ENCODE measurements around the gene FBXO38.

FBXO38 gene

GRCh38 chr5:148482697-148483462 is 99.1 kb downstream of the FBXO38 start:
- no peak for DNase-seq

- no peak for DNase-seq
Measured at GRCh38 chr5:148483750-148484149, 100.0 kb downstream of the FBXO38 start.

GRCh38 chr5:148484651-148485050 is 100.9 kb downstream of the FBXO38 start:
- DNase-seq, result no peak

- no peak for DNase-seq
Measured at GRCh38 chr5:148486456-148486855, 102.7 kb downstream of the FBXO38 start.

GRCh38 chr5:148488757-148489156 is 105.0 kb downstream of the FBXO38 start:
- DNase-seq, result no peak

- no peak for DNase-seq
Measured at GRCh38 chr5:148491015-148491792, 107.4 kb downstream of the FBXO38 start.

- DNase-seq, result no peak
Measured at GRCh38 chr5:148491793-148492184, 108.0 kb downstream of the FBXO38 start.

GRCh38 chr5:148492351-148492750 is 108.6 kb downstream of the FBXO38 start:
- no peak for DNase-seq
